Measurements from ENCODE around the gene SEC23IP. TPM values are rescaled to one million over a fixed set of nuclear protein-coding genes. Genes with fewer than 3 reads are reported as not detected.

SEC23IP gene
- total and polyA plus RNA-seq, 2 donors (not counting 3 experiments of a cell fraction or from before 2014, with no cell fraction given), result 30.9 to 83.1 TPM

DNA sequence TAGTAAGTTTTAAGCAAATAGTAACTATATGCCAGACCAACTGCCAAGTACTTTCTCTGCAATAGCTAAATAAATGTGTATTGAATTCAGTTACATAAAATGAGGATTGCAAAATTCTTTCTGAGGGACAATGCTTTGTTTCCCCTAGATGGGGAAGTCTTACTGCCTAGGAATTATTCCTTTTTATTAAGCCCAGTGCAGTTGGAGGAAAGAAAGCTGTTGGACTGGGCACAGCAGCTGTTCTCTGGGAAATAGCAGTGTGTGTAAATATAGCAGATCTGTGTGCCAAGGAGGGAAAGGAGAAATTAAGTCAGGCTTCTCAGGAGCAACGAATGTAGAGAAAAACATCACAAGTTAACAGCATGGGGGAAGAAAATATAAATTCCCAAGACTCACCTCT is 77.1 kb downstream of the SEC23IP start:
- no peak overlapping the region for H3K27ac ChIP-seq (ENCODE audit: insufficient read depth, low read depth, low read length)
- H3K36me3 ChIP-seq (ENCODE audit: control insufficient read depth in 2 of 2, extremely low read depth in 1 of 2, insufficient read depth in 2 of 2, low read length in 2 of 2), result no peaks in the 10 kb centered on the region
- no peaks in the 10 kb centered on the region for H3K9me1 ChIP-seq (replicated peaks; ENCODE audit: control insufficient read depth, extremely low read depth, insufficient read depth, low read length)
- dilution Hi-C loops (cut with MboI; ENCODE audit: extremely low pct_ligation_motif_present, low sequenced_read_pairs), result no loop called here
- ChIA-PET POLR2A (no interaction called here), CTCF (interaction anchor here (0.6 kb wide), 1 partner anchor 288 kb away, joined by 4 read pairs; no protein-coding TSS in a partner anchor)
- H3K9me3 ChIP-seq (replicated peaks; ENCODE audit: control insufficient read depth, insufficient read depth, low read length), result no peaks in the 10 kb centered on the region
- intact Hi-C loops (cut with micrococcal nuclease), result no loop called here
- H3K9ac ChIP-seq (replicated peaks; ENCODE audit: extremely low read depth, insufficient read depth, low read length), result no peak overlapping the region
- no peaks in the 10 kb centered on the region for H3K27me3 ChIP-seq (ENCODE audit: control insufficient read depth in 2 of 2, insufficient read depth in 2 of 2, low read length in 2 of 2)
- H2AFZ ChIP-seq (ENCODE audit: low read depth, low read length), result no peak overlapping the region
- H3K4me2 ChIP-seq (ENCODE audit: insufficient read depth, low read length), result no peak overlapping the region
- BruUV-seq (replicated peaks), result no TSS peak
- H4K20me1 ChIP-seq (replicated peaks; ENCODE audit: control insufficient read depth, extremely low read depth, insufficient read depth, low read length), result no peaks in the 10 kb centered on the region
- no peak for FAIRE-seq
- H3K4me3 ChIP-seq (replicated peaks in 1 of 3; ENCODE audit: insufficient read depth in 1 of 3, low read depth in 1 of 3, low read length in 3 of 3), result no peak overlapping the region
- H3K79me2 ChIP-seq (ENCODE audit: control insufficient read depth, insufficient read depth, low read length), result no peaks in the 10 kb centered on the region
- TF ChIP-seq FOS (IDR thresholded peaks at IDR 0.05; ENCODE audit: borderline replicate concordance, insufficient read depth, low read length), result no peak
- TF ChIP-seq EZH2 (IDR thresholded peaks at IDR 0.05; ENCODE audit: borderline replicate concordance, low read depth, low read length, severe bottlenecking), result no peak
- TF ChIP-seq, protein P1, sequence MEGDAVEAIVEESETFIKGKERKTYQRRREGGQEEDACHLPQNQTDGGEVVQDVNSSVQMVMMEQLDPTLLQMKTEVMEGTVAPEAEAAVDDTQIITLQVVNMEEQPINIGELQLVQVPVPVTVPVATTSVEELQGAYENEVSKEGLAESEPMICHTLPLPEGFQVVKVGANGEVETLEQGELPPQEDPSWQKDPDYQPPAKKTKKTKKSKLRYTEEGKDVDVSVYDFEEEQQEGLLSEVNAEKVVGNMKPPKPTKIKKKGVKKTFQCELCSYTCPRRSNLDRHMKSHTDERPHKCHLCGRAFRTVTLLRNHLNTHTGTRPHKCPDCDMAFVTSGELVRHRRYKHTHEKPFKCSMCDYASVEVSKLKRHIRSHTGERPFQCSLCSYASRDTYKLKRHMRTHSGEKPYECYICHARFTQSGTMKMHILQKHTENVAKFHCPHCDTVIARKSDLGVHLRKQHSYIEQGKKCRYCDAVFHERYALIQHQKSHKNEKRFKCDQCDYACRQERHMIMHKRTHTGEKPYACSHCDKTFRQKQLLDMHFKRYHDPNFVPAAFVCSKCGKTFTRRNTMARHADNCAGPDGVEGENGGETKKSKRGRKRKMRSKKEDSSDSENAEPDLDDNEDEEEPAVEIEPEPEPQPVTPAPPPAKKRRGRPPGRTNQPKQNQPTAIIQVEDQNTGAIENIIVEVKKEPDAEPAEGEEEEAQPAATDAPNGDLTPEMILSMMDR (IDR thresholded peaks at IDR 0.05; ENCODE audit: extremely low read depth in 1 of 2, insufficient read depth in 1 of 2, low read depth in 1 of 2, low read length in 2 of 2), result no peak
- no peak for TF ChIP-seq GATA2 (IDR thresholded peaks at IDR 0.05; ENCODE audit: insufficient read depth, insufficient read length, low read depth, low read length)
- no peak for TF ChIP-seq POLR2A (IDR thresholded peaks at IDR 0.05; ENCODE audit: low read depth, low read length)
- TF ChIP-seq POLR2AphosphoS5 (IDR thresholded peaks at IDR 0.05; ENCODE audit: insufficient read depth, low read depth, low read length), result no peak
- TF ChIP-seq, protein P2, sequence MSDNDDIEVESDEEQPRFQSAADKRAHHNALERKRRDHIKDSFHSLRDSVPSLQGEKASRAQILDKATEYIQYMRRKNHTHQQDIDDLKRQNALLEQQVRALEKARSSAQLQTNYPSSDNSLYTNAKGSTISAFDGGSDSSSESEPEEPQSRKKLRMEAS (IDR thresholded peaks at IDR 0.05; ENCODE audit: insufficient read depth, insufficient read length), result no peak
- TF ChIP-seq MYC (IDR thresholded peaks at IDR 0.05; ENCODE audit: low read depth, low read length), result no peak
- no peak for TF ChIP-seq JUN (IDR thresholded peaks at IDR 0.05; ENCODE audit: borderline replicate concordance, insufficient read depth, insufficient read length, low read depth)
- DNase-seq (ENCODE audit: low read depth, low spot score), result no peak
- H3K4me1 ChIP-seq (ENCODE audit: control insufficient read depth, extremely low read depth, insufficient read depth, low read length), result no peaks in the 10 kb centered on the region

All from endothelial cell of umbilical vein (primary cell).